ENCODE measurements around the gene TNK2.
A peak's percentile ranks its signal among the peaks of the same experiment; 100 is the strongest.
"Not testable (repeated sequence)": the region's sequence is repeated elsewhere in the genome, so short reads cannot be mapped to it uniquely, and the experiment has no call there.

TNK2 gene

GRCh38 chr3:195867631-195868335 is 40.6 kb downstream of the TNK2 start:
- no peak for FAIRE-seq

GRCh38 chr3:195866686-195867511 is 41.5 kb downstream of the TNK2 start:
- no peak for FAIRE-seq

GRCh38 chr3:195865752-195866151 is 42.6 kb downstream of the TNK2 start:
- FAIRE-seq: no peak

- no peak for FAIRE-seq
These were observed 45.0 kb downstream of the TNK2 start for GRCh38 chr3:195863121-195864061.

- FAIRE-seq: not testable (repeated sequence)
These were observed 46.0 kb downstream of the TNK2 start for GRCh38 chr3:195862318-195862717.

GRCh38 chr3:195860456-195860855 is 47.9 kb downstream of the TNK2 start:
- FAIRE-seq: no peak

- no peak for FAIRE-seq
These were observed 48.4 kb downstream of the TNK2 start for GRCh38 chr3:195859846-195860411.

GRCh38 chr3:195859061-195859845 is 49.1 kb downstream of the TNK2 start:
- no peak for FAIRE-seq

- FAIRE-seq: no peak
These were observed 51.8 kb downstream of the TNK2 start for GRCh38 chr3:195856410-195857084.

GRCh38 chr3:195855471-195856409 is 52.6 kb downstream of the TNK2 start:
- no peak for FAIRE-seq

- FAIRE-seq: no peak
These were observed 53.6 kb downstream of the TNK2 start for GRCh38 chr3:195854628-195855294.

- no peak for FAIRE-seq
These were observed 54.4 kb downstream of the TNK2 start for GRCh38 chr3:195853996-195854395.

- FAIRE-seq: no peak
These were observed 55.3 kb downstream of the TNK2 start for GRCh38 chr3:195853036-195853435.

GRCh38 chr3:195850857-195851543 is 57.4 kb downstream of the TNK2 start:
- FAIRE-seq: peak; percentile 90

- FAIRE-seq: no peak
These were observed 58.9 kb downstream of the TNK2 start for GRCh38 chr3:195849322-195850074.

GRCh38 chr3:195847055-195847950 is 61.0 kb downstream of the TNK2 start:
- no peak for FAIRE-seq

- no peak for FAIRE-seq
These were observed 62.9 kb downstream of the TNK2 start for GRCh38 chr3:195845483-195845882.

Measured in A204.1 (cell line).